GM19025 (cell line): ENCODE results near the gene COX17.

Experiments
- ATAC-seq: cut with Tn5 transposase; IDR thresholded peaks from one replicate; pipeline ENCODE4 v1.9.1; 2021; ENCODE audit warnings: mild to moderate bottlenecking, low read depth, moderate library complexity; ENCODE audit not compliant: unreplicated experiment

Gene COX17

GRCh38 chr3:119626196-119626595 is 51.0 kb downstream of the COX17 start:
- no peak for ATAC-seq

GRCh38 chr3:119625451-119626153 is 51.6 kb downstream of the COX17 start:
- no peak for ATAC-seq

DNA sequence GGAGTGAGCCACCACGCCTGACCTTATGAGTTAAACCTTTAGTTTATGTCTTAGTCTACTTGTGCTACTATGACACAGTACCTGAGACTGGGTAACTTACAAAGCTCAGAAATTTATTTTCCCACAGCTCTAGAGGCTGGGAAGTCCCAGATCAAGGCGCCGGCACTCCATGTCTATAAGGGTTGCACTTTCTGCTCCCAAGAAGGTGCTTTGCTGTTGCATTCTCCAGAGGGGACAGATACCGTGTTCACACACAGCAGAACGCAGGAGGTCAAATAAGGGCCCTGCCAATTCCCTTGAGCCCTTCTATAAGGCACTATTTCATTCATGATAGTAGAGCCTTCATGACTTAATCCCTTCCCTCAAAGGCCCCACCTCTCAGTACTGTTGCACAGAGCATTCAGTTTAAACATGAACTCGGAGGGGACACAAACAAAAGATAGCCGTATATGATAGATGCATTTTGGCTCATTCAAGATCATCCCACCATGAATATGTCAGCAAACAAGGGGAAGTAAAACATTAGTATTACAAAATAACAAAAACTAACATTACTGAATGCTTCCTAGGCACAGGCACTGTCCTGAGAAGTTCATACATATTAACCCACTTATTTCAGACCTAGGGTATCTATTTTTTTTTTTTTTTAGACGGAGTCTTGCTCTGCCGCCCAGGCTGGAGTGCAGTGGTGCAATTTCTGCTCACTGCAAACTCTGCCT is 53.0 kb downstream of the COX17 start:
- ATAC-seq = no peak

DNA sequence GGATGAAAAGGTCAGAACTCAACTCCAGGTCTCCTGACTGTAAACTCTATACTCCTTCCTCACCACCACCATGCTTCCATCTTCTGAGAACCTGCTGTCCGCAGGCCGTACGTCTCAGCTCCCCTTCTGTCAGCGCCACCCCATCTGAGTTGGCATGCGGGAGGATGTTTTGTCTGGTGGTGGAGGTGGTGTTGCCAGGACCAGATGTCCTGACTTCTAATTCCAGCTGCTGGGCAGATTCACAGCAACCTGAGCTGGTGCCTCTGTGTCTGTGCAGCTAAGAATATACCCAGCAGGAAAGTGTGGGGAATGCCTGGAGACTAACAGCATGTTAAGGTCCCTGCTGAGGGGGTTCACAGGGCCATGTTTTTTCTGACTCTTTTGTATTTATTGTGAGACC is 56.3 kb downstream of the COX17 start:
- no peak for ATAC-seq
